ENCODE results near the gene CYP2D6.

DNA sequence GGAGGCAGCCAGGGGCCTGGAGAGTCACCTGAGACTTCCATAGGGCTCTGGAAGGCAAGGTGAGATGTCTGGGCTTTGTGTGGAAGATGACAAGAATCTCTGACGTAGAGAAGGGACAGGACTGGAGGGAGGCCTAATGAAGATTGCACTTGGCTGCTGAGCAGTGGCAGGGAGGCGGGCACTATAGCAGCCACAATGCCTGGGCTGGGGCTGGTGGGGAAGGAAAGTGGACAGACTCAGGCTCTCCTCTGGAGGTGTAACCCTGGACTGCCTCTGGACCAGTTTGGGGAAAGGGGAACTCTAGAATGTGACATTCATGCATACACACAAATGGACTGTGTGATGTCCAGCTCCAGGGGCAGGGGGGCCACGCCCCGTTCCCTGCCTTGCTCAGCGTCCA lies 34.3 kb upstream of the CYP2D6 start:
- TF ChIP-seq, protein P1, sequence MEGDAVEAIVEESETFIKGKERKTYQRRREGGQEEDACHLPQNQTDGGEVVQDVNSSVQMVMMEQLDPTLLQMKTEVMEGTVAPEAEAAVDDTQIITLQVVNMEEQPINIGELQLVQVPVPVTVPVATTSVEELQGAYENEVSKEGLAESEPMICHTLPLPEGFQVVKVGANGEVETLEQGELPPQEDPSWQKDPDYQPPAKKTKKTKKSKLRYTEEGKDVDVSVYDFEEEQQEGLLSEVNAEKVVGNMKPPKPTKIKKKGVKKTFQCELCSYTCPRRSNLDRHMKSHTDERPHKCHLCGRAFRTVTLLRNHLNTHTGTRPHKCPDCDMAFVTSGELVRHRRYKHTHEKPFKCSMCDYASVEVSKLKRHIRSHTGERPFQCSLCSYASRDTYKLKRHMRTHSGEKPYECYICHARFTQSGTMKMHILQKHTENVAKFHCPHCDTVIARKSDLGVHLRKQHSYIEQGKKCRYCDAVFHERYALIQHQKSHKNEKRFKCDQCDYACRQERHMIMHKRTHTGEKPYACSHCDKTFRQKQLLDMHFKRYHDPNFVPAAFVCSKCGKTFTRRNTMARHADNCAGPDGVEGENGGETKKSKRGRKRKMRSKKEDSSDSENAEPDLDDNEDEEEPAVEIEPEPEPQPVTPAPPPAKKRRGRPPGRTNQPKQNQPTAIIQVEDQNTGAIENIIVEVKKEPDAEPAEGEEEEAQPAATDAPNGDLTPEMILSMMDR (IDR thresholded peaks at IDR 0.05): no peak
- no peak for TF ChIP-seq POLR2A (IDR thresholded peaks at IDR 0.05)
